ENCODE measurements around the gene DPF3. TPM values are rescaled to one million over a fixed set of nuclear protein-coding genes. Genes with fewer than 3 reads are reported as not detected.

Gene DPF3
- total RNA-seq, 6 experiments from 2014 or later: 4.1 to 6.6 (median 5.4) TPM

DNA sequence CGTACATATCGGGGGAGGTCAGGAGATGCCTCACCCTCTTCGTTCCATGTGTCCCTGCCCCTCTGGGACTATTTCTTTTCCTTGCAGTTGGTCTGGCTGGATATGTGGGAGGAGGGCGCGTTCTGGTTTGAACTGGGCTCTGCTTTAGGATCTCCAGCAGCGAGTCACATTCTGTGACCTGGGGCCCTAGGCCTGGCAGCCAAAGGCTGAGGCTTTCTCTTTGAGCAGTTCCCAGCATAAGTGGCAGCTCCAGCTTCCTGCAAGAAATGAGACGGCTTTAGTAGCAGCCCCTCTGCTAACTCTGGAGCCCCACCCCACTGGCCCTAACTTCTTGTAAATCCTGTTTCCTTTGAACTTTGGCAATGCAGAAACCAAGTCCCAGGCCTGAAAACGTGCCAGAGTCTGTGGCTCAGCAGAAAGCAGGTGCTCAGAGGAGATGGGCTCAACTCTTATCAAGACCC lies 274.8 kb downstream of the DPF3 start:
- no peaks in the 10 kb centered on the region for H3K27me3 Mint-ChIP-seq (ENCODE audit: insufficient read depth)
- no peaks in the 10 kb centered on the region for H3K9me3 Mint-ChIP-seq
- H3K36me3 Mint-ChIP-seq (ENCODE audit: low read depth): peaks cover 6% of the 10 kb centered on the region
- H3K27ac Mint-ChIP-seq: peak overlapping the region; percentile 45; the same call in 1 of the 2 replicates
- DNase-seq: no peak
- peaks cover 52% of the 10 kb centered on the region for H3K4me1 Mint-ChIP-seq (ENCODE audit: low read depth)
- H3K4me3 Mint-ChIP-seq: no peak overlapping the region
- TF ChIP-seq, protein P1, sequence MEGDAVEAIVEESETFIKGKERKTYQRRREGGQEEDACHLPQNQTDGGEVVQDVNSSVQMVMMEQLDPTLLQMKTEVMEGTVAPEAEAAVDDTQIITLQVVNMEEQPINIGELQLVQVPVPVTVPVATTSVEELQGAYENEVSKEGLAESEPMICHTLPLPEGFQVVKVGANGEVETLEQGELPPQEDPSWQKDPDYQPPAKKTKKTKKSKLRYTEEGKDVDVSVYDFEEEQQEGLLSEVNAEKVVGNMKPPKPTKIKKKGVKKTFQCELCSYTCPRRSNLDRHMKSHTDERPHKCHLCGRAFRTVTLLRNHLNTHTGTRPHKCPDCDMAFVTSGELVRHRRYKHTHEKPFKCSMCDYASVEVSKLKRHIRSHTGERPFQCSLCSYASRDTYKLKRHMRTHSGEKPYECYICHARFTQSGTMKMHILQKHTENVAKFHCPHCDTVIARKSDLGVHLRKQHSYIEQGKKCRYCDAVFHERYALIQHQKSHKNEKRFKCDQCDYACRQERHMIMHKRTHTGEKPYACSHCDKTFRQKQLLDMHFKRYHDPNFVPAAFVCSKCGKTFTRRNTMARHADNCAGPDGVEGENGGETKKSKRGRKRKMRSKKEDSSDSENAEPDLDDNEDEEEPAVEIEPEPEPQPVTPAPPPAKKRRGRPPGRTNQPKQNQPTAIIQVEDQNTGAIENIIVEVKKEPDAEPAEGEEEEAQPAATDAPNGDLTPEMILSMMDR (IDR thresholded peaks at IDR 0.05): no peak

DNA sequence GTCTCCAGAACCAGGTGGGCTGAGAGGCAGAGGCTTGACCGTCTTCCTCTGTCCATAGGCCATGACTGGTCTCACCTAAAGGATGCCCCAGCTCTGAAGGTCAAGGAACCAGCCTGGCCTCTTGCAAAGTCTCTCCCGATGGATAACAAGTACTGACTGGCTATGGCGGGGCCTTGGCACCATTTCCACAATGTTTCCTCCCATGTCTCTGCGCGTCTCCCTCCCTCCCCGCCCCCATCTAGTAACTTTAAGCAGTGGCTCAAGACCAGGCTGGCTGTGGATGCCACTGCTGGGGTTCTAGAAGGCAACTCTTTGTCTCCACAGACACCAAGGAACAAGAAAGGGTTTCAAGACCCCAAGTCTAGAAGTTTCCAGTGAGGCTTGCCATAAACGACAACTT lies 275.5 kb downstream of the DPF3 start:
- Mint-ChIP-seq H3K36me3 (ENCODE audit: low read depth) (peaks cover 3% of the 10 kb centered on the region), H3K9me3 (no peaks in the 10 kb centered on the region), H3K4me1 (ENCODE audit: low read depth) (peaks cover 56% of the 10 kb centered on the region), H3K27me3 (ENCODE audit: insufficient read depth) (no peaks in the 10 kb centered on the region), H3K27ac (peak overlapping the region; percentile 83; the same call in 1 of the 2 replicates), H3K4me3 (no peak overlapping the region)
- DNase-seq: no peak
- TF ChIP-seq, protein P1 (IDR thresholded peaks at IDR 0.05): no peak

DNA sequence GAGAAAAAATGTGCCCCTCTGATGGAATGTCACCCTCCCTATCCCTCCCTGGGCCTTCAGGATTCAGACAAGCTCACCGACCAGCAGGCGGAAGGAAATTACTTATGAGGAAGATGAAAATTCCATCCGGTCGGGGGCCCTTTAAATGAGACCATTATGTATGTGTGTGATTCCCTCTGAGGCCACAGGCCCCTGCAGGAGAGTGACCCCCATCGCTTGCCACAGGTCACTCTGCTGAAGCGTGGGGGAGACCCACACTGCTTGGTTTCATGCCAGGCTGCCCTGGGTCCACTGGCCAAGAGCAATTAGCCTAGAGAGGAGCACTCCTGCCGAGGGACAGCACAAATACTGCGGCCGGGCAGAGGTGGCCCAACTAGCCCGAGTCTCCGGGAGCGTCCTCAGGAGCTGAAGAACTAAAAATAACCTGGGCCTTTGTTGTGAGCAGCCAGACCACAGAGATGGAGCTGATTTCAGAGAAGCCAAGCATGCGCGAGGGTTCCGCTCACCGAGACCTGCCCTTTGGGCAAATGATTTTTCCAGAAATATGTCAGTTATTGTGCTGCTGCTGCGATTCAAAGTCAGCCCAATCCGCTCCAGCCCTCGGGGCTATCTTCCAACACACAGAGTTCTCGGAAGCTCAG lies 276.4 kb downstream of the DPF3 start:
- Mint-ChIP-seq H3K27me3 (ENCODE audit: insufficient read depth) (no peaks in the 10 kb centered on the region), H3K9me3 (no peaks in the 10 kb centered on the region), H3K27ac (peak overlapping the region; percentile 83), H3K4me1 (ENCODE audit: low read depth) (peaks cover 63% of the 10 kb centered on the region), H3K36me3 (ENCODE audit: low read depth) (no peaks in the 10 kb centered on the region), H3K4me3 (peak overlapping the region; percentile 33; the same call in 1 of the 2 replicates)
- peak; percentile 83 for DNase-seq
- TF ChIP-seq, protein P1 (IDR thresholded peaks at IDR 0.05): no peak

DNA sequence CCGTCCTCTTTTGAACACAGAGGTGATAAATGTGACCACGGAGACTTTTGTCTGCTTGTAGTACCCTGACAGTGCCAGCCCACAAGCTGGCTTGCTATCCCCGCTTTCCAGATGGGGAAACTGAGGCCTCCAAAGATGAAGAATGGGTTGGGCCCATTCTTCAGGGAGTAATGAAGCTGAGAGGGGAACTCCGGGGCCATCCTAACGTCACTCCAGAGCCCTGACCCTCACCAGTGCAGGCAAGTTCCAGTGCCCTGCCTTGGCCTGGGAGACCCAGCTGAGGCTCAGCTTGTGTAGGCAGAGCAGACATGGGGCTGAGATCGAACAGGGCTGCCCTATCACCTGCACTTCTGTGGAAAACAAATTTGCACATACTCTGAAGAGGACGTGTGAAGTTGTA lies 277.1 kb downstream of the DPF3 start:
- H3K27ac Mint-ChIP-seq: peak overlapping the region; percentile 64; the same call in 1 of the 2 replicates
- no peaks in the 10 kb centered on the region for H3K36me3 Mint-ChIP-seq (ENCODE audit: low read depth)
- no peak for DNase-seq
- TF ChIP-seq, protein P1 (IDR thresholded peaks at IDR 0.05): no peak
- peaks cover 67% of the 10 kb centered on the region for H3K4me1 Mint-ChIP-seq (ENCODE audit: low read depth)
- H3K27me3 Mint-ChIP-seq (ENCODE audit: insufficient read depth): no peaks in the 10 kb centered on the region
- peak overlapping the region; percentile 33; the same call in 1 of the 2 replicates for H3K4me3 Mint-ChIP-seq
- no peaks in the 10 kb centered on the region for H3K9me3 Mint-ChIP-seq

DNA sequence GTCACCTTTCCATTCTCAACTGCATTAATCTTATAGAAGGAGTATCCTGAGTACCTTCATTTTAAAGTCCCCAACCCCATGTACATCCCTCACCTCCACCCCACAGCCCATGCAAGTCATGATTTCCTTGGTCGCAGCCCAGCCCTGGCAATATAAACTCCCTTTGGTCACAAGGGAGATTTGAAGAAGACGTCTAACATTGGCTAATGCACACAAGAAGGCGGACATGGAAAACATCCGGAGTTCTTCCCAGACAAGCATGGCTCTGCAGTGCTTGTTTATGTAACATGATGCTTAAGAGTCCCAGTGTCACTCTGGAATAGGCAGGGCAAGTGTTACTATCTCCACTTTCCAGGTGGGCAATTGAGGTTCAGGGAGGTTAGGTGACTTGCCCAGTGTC lies 277.6 kb downstream of the DPF3 start:
- peak overlapping the region; percentile 64 for H3K27ac Mint-ChIP-seq
- no peak overlapping the region for H3K4me3 Mint-ChIP-seq
- no peak for DNase-seq
- H3K36me3 Mint-ChIP-seq (ENCODE audit: low read depth): no peaks in the 10 kb centered on the region
- peaks cover 73% of the 10 kb centered on the region for H3K4me1 Mint-ChIP-seq (ENCODE audit: low read depth)
- no peaks in the 10 kb centered on the region for H3K27me3 Mint-ChIP-seq (ENCODE audit: insufficient read depth)
- TF ChIP-seq, protein P1 (IDR thresholded peaks at IDR 0.05): no peak
- no peaks in the 10 kb centered on the region for H3K9me3 Mint-ChIP-seq
